Thoracic aorta (tissue), 2 donors: ENCODE measurements around the gene ST3GAL6. TPM values are rescaled to one million over a fixed set of nuclear protein-coding genes. Genes with fewer than 3 reads are reported as not detected.
A peak's percentile ranks its signal among the peaks of the same experiment; 100 is the strongest.

Experiments
- ATAC-seq: fragments of 150-250 bp; one replicate; pipeline ENCODE4 v1.8.0; 2017; ENCODE audit warnings: low read depth; ENCODE audit not compliant: insufficient number of reproducible peaks, low FRiP score
- DNase-seq: peaks from one replicate; pipeline ENCODE4 v3.0.0-alpha.2; 2020; ENCODE audit warnings: low spot score
- H3K27ac ChIP-seq, 2 donors: fragments of 200-600 bp; sonication (generic); 1 replicate in 1 of 2; 2 replicates in 1 of 2; pipeline ENCODE4 v1.5.1; 2016; ENCODE audit warnings: mild to moderate bottlenecking in 2 of 2, moderate library complexity in 2 of 2
- H3K27me3 ChIP-seq: fragments of 200-600 bp; sonication (generic); replicated peaks from 2 replicates; pipeline ENCODE4 v1.6.0; 2016; ENCODE audit warnings: mild to moderate bottlenecking; ENCODE audit not compliant: insufficient read depth
- H3K36me3 ChIP-seq: fragments of 200-600 bp; sonication (generic); one replicate; pipeline ENCODE4 v1.5.1; 2016
- H3K4me1 ChIP-seq, 2 donors: fragments of 200-600 bp; sonication (generic); 1 replicate in 1 of 2; 2 replicates in 1 of 2; pipeline versions ENCODE4 v1.5.1 to v1.6.0; 2016; ENCODE audit warnings: low read depth in 2 of 2, mild to moderate bottlenecking in 1 of 2; ENCODE audit not compliant: control insufficient read depth in 1 of 2
- H3K4me3 ChIP-seq: fragments of 200-600 bp; sonication (generic); 2 replicates; pipeline ENCODE4 v1.5.1; 2016; ENCODE audit warnings: mild to moderate bottlenecking
- H3K9me3 ChIP-seq: fragments of 200-600 bp; sonication (generic); 2 replicates; pipeline ENCODE4 v1.5.1; 2016
- CTCF ChIP-seq: fragments of 200-600 bp; sonication (generic); IDR thresholded peaks from one replicate; pipeline ENCODE4 v1.5.1; 2019; ENCODE audit warnings: antibody characterized with exemption
- total RNA-seq, 2 donors: library from RNA; depleted of rRNA; stranded (reverse); fragments of >200 nt; gene quantifications; one replicate each; pipeline versions ENCODE4 v1.1.0 to v1.2.3, GENCODE V29; 2016

The ST3GAL6 gene
- total RNA-seq, 2 donors from 2014 or later, result 12.0 to 16.9 TPM

GRCh38 chr3:98750276-98750919, 12.7 kb upstream of the ST3GAL6 start:
- H3K27me3 ChIP-seq, result no peaks in the 10 kb centered on the region

GRCh38 chr3:98754483-98754882, 8.7 kb upstream of the ST3GAL6 start:
- peak overlapping the region in 1 of 2 donors; percentile 12 for H3K27ac ChIP-seq
- DNase-seq (no peak), ATAC-seq (peak; percentile 54)

More at GRCh38 chr3:98750276-98750919, 12.7 kb upstream of the ST3GAL6 start:
- H3K9me3 ChIP-seq, result no peaks in the 10 kb centered on the region
- peak; percentile 61 for ATAC-seq
- no peak overlapping the region for H3K4me3 ChIP-seq
- no peak for DNase-seq
- H3K36me3 ChIP-seq, result no peaks in the 10 kb centered on the region
- peaks cover 0 to 16% of the 10 kb centered on the region in 2 donors for H3K4me1 ChIP-seq
- H3K27ac ChIP-seq, result no peak overlapping the region
- TF ChIP-seq CTCF, result no peak

GRCh38 chr3:98755601-98756000, 7.5 kb upstream of the ST3GAL6 start:
- peak overlapping the region in 1 of 2 donors; percentile 39 for H3K27ac ChIP-seq
- ATAC-seq (no peak), DNase-seq (no peak)

More at GRCh38 chr3:98754483-98754882, 8.7 kb upstream of the ST3GAL6 start:
- no peak overlapping the region for H3K4me3 ChIP-seq
- no peaks in the 10 kb centered on the region for H3K36me3 ChIP-seq
- TF ChIP-seq CTCF, result no peak
- no peaks in the 10 kb centered on the region for H3K9me3 ChIP-seq
- H3K27me3 ChIP-seq, result no peaks in the 10 kb centered on the region
- peaks cover 0 to 22% of the 10 kb centered on the region in 2 donors for H3K4me1 ChIP-seq

GRCh38 chr3:98759629-98760028, 3.5 kb upstream of the ST3GAL6 start:
- Histone ChIP-seq H3K9me3 (no peaks in the 10 kb centered on the region), H3K27ac (no peak overlapping the region), H3K4me3 (no peak overlapping the region), H3K27me3 (no peaks in the 10 kb centered on the region), H3K4me1 (peaks cover 8 to 39% of the 10 kb centered on the region in 2 donors), H3K36me3 (no peaks in the 10 kb centered on the region)
- no peak for TF ChIP-seq CTCF
- DNase-seq (no peak), ATAC-seq (no peak)

More at GRCh38 chr3:98755601-98756000, 7.5 kb upstream of the ST3GAL6 start:
- no peak for TF ChIP-seq CTCF
- H3K9me3 ChIP-seq, result no peaks in the 10 kb centered on the region
- peaks cover 0 to 22% of the 10 kb centered on the region in 2 donors for H3K4me1 ChIP-seq
- no peaks in the 10 kb centered on the region for H3K27me3 ChIP-seq
- no peaks in the 10 kb centered on the region for H3K36me3 ChIP-seq
- peak overlapping the region; percentile 9 for H3K4me3 ChIP-seq

GRCh38 chr3:98761643-98762229, 1.4 kb upstream of the ST3GAL6 start:
- TF ChIP-seq CTCF, result no peak
- no peaks in the 10 kb centered on the region for H3K27me3 ChIP-seq
- H3K9me3 ChIP-seq, result no peaks in the 10 kb centered on the region
- H3K4me1 ChIP-seq, result peaks cover 8 to 26% of the 10 kb centered on the region in 2 donors
- no peak overlapping the region for H3K4me3 ChIP-seq
- no peaks in the 10 kb centered on the region for H3K36me3 ChIP-seq
- no peak for DNase-seq
- no peak for ATAC-seq
- no peak overlapping the region for H3K27ac ChIP-seq
